SW 1271 (cell line): ENCODE measurements around the gene RASGRF1.
"Not testable (repeated sequence)": the region's sequence is repeated elsewhere in the genome, so short reads cannot be mapped to it uniquely, and the experiment has no call there.

Experiments
- DNase-seq, 2 experiments: peaks; one replicate each; lab custom pipeline; 2025; lab: John Stamatoyannopoulos, UW

Gene RASGRF1

DNA sequence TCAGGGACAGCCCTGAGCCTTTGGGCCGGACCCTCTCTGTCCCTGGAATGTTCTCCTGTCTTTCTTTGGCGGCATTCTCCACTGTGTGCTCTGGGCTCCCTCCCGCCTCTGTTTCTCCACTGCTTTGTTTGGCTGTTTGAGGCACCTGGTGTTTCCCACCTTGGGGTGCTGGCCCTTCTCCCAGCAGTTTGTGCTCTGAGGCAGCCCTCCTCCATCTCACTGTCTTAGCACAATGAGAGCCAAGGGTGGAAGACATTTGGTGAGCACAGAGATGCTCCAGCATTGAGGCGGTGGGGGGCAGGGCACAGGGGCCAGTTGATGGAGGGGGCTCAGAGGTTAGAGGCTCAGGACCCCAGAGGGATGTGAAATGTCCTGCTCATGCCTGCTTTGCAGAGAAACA is 54.3 kb downstream of the RASGRF1 start:
- DNase-seq: no peak

DNA sequence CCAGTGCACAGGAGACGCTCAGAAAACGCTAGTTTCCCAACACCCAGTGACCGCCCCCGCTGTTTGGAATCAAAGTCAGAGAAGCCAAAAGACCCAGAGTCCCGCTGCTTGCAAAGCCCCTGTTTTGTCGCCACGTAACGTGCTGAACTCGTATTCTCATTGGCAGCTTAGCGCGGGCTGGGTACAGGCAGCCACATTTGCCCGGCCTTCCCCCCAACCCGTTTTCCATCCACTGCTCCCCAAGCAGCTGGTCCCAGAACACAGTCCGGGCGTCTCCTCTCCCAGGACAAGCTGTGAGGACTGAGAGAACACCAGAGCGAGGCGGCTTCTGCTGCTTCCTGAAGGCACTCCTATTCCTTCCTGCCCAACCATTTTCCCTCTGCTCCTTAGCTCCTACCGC is 54.8 kb downstream of the RASGRF1 start:
- no peak for DNase-seq

DNA sequence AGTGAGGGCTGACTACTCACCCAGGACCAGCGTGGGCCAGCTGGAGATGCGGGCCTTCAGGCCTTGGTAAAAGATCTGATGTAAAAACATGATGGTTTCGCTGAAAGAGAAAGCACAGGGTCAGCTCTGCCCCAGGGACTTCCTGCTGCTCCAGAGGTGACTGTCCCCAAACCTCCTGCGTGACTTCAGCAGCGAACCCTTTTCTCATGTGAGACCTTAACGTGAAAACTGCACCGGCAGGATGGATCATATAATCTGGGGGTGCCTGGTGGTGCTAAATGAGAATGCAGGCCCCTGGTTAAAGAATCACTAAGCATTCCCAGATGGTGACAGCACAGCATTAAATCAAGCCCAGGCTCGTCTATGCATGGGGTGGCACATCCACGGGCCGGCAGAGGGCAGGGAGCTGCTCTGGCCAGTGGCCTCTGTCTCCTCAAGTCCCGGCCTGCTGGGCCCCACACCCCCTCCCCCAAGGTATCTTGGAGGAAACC is 55.4 kb downstream of the RASGRF1 start:
- peak in 1 of 2 experiments; percentile 11 for DNase-seq

DNA sequence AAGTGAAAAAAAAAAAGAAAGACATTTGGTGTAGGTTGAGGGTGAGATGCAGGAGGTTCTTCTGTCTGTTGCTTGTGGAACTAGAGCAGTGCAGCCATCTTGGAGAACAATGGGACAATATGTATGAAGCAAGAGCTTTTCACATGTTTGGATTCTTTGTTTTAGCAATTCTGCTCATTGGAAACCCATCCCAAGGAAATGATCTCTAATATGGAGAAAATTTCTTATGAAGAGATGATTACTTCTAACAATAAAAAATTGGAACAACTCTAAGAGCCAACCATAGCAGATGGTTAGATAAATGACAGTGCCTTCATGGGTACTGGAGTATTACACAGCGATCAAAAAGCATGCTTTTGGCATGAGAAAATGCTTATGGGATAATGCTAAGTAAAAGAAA is 56.3 kb downstream of the RASGRF1 start:
- DNase-seq: no peak

DNA sequence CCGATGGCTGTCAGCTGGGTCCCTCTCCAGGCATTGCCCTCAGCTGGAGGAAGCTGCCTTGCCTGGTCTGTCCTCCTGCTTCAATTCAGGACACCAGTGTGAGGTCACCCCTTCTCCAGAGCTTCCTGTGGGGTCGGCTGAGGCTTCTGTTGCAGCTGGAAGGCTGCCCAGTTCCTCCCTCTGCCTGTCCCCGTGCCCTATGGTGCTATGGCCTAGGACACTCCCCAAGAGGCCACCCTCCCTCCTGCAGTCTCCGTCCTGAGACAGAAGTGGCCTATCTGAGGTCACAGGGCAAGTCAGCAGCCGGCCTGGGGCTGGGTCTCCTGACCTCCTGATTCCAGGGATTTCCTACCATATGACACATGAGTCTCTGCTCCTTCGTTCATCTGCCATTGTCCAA is 57.9 kb downstream of the RASGRF1 start:
- DNase-seq: no peak

DNA sequence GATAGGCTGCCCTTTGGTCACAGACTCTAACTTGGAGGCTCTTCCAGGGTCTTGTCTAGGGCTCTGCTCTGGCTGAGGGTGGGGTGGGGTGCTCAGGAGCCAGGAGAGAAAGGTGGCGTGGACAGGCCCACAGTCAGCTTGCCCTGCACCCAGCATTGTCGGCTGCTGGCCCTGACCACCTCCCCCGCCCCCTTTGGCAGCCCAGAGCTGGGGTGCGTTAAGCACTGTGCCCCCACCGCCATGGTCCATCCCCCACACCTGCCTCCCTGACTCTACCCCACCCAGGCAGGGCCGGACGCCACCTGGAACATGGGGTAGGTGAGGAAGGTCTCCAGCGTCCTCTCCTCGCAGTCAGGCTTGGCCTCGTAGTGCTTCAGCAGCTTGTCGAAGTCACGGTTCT is 58.8 kb downstream of the RASGRF1 start:
- DNase-seq: no peak

DNA sequence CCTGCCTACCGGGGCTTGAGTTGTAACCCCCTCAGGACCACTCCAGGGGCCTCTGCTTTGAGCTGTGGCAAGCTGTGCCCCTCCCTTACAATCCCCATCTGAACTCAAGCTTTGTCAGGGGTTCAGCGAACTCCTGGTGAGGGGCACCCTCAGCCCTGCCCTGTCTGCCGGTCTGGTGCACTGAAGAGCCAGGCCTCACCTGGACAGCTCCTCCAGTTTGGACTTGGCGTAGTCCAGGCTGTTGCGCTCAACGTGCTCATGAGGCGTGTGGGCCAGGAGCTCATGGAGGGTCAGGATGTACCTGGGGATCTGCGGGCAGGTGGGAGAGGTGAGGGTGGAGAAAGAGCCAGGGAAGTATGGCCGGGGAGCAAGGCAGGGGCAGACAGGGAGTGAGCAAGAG is 59.4 kb downstream of the RASGRF1 start:
- DNase-seq: no peak

DNA sequence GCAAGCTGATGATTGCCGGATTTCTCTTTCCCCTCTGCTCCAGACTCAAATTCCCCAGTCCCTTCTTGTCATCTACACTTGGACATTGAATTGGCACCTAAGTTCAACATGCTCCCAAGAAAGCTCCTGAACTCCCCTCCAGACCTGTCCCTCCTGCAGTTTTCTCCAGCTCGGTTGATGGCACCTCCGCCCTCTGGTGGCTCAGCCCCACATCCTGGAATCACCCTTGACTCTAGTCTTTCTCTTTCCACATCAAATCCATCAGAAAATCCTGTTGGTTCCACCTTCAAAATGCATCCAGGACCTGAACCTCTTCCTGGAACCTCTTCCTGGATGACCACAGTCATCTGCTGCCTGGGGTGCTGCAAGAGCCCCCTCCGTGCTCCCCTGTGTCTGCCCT is 60.1 kb downstream of the RASGRF1 start:
- no peak for DNase-seq

DNA sequence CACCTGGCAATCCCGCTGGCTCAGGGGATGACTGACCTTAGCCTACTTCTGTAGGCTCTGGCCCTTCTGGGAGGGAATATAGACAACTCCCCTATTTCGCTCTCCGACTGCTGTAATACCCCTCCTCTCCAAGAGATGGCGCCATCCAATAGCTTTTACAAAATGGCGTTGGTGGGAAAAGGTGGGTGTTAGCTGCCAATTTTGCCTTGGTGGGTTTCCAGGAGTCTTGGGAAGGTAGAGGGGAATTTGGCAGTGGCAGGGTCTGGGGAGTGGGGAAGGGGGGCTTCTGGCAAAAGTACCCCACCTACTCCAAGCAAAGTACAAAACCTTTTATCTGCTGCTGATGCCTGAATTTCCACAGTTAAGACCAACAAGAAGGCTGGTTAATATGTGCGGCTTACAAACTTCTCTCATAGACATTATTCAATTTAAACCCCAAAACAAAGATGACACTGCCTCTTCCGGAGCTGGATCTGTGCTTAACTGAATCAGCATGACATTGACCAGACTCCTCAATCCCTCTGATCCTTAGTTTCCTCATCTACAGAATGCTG is 62.1 kb downstream of the RASGRF1 start:
- peak in 1 of 2 experiments; percentile 46 for DNase-seq

DNA sequence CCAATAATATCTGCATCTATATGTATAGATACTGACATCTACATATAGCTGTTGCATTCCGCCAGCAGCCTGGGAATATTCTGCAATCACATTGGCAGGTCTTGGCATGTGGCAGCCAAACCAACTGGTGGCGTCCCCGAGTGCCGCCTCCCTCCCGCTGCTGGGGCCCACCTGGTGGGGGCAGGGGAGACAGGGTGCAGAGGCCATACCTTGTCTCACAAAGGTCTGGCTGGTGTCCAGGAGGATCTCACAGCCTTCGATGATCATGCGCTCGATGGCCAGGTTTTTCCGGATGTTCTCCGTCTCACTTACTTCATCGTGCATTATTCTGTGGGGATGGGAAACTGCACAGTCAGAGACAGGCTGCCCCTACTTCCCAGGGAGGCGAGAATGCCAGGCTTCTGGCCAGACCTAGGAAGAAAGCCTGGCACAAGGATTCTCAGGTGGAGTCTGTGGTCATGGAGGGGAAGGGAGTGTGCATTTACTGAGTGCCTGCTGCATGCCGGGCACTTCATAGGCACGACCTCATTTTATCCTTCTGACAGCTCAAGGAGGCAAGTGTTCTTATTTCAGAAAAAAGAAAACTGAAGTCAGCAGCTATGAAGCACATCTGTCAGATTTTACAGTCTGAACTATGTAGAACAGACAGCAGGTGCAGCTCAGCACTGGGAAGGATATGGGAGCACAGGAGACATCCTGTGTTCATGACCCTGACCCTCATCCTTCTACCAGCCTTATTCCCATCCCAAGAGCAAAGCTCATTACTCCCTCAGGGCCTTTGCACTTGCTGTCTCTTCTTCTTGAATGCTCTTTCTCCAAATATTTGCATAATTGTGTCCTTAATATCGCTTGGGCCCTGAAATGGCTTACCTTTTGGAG is 62.8 kb downstream of the RASGRF1 start:
- no peak for DNase-seq

DNA sequence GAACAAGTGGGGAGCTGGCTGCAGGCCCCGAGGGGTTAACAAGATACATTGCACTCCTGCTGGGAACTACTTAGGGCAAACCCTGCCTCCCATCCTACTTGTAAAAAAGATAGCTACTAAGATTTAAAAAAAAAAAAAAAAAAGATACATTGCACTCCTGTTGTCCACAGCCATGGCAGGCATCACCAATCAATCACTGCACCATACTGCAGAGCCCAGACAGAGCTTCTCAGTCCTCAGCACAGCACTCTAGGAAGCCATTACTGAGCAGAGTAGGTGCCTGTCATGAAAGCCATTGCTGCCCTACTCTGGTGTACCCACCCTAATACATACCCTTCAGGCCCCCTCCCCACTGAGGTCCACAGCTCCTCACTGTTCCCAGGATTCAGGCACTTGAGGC is 64.8 kb downstream of the RASGRF1 start:
- no peak for DNase-seq

DNA sequence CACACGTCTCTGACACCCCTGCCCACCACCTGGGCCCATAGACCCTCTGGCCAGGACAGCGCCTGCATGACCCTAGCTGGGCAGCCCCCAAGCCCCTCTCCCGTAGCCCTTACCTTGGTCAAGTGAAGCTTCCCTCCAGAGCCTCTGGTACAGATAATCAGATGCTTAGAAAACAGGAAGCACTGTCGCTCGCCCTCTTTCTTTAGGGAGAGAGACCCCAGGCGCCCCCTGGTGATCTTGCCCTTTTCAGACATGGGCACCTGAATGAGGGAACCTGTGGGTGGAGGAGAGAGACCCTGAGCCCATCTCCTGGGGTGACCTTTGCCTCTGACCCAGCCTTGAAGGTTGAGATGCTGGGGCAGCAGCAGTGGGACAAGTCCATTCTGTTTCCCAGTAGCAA is 65.4 kb downstream of the RASGRF1 start:
- no peak for DNase-seq

DNA sequence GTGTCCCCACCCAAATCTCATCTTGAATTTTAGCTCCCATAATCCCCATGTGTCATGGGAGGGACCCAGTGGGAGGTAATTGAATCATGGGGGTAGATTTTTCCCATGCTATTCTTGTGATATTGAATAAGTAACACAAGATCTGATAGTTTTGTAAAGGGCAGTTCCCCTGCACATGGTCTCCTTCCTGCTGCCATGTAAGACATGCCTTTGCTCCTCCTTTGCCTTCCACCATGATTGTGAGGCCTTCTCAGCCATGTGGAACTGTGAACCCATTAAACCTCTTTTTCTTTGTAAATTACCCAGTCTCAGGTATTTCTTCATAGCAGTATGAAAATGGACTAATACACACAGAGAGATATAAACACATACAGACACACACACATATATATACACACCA is 66.1 kb downstream of the RASGRF1 start:
- DNase-seq: not testable (repeated sequence)

DNA sequence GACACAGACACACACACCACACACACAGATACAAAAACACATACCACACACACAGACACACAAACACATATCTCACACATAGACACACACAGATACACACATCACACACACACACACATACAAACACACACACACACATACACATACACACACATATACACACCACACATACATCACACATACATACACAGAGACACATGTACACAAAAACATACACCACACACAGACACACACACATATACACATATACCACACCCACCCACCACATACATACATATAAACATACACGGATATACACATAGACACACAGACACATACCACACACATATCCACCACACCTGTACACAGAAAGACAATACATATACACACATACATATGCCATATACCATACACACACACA is 66.7 kb downstream of the RASGRF1 start:
- DNase-seq: no peak

DNA sequence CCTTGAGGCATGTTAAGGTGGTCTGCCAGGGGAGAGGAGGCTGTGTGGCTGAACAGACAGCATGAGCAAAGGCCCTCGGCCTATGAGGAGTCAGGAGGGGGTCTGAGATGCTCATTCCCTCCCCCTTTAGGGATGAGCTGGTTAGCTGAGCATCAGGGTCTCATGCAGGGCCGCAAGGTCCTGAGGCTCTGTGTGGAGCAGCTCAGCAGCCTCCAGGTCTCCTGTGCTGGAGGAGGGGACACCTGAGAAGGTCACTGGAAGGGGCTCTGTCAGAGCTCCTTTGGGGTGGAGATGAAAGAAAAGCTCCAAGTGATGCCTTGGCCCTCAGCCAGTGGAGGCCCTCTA is 67.1 kb downstream of the RASGRF1 start:
- no peak for DNase-seq

DNA sequence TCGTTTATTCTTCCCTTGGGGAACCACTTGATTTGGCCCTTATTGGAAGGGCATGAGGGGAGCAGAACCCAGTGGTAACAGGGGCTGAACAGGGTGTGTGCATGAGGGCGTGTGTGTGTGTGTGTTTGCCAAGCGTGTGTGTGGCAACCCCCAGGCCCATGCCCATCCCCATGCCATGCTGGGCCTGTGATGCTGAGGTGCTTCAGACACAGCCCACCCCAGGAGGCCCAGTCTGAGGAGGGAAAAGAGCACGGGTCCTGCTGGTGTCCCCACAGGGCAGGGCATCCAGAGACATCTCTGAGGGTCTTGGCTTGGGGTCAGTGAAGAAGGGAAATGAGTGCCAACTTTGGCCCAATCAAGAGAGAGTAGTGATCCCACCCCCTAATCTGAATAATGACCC is 71.6 kb downstream of the RASGRF1 start:
- DNase-seq: no peak

DNA sequence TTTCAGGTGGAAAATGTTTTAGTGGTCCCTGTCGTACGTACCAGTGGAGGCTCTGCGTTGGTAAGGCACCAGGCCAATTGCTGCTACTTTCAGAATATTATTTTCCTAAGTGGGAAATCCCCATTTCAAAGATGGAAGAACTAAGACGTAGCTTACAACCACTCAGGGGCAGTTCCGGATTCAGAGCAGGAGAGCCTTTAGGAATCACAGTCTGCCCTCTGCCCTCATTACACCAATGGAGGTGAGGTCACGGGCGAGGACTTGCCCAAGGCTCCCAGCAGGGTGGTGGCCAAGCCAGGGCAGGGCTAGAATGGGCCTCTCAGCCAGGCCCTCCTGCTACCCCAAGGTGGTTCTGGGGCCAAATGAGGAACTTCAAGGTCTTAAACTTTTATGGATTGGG is 72.6 kb downstream of the RASGRF1 start:
- DNase-seq: no peak

DNA sequence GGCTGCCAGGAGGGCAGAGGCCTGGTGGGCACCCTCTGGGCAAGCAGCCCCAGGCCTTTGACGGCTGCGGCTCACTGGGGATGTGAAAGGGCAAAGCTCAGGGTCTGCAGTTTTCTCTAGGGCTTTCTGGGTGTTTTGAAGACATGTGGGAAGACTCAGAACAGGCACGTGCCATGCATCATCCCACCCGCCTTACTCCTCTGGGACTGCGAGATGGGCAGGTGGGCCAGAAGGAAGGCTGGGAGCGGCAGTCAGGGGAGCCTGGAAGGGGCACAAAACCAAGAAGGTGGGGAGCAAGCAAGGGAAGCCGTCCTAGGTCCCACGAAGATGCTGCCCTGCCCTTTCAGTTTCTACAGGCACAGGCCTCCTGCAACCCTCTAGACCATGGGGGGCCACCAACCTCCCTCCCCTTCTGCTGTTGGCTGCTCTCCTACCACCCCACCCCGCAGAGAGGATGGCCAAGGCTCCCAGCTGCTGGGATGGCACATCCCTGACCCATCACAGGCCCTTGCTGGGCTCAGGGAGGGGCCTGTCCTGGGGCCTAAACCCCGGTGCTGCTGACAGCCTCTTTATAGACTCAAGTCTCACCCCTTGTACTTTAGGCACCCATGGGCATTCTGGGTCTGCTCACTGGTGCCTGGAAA is 73.9 kb downstream of the RASGRF1 start:
- DNase-seq: no peak

DNA sequence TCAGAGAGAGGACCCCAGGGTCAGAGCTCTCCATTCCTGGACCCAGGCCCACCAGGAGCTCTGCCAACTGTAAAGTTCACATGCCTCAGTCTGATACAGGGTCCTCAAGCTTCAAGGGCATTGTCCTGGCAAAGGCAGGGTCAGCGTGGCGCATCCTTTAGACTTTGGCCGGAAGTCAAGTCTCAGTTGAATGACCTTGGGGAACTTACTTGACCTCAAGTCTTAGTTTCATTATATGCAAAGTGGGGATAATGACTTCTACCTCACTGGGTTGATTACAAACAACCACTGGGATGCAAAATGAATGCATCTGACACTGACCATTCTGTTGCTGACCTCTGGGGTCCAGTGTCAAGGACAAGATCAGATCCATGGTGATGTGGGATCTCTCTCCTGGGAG is 75.2 kb downstream of the RASGRF1 start:
- no peak for DNase-seq

DNA sequence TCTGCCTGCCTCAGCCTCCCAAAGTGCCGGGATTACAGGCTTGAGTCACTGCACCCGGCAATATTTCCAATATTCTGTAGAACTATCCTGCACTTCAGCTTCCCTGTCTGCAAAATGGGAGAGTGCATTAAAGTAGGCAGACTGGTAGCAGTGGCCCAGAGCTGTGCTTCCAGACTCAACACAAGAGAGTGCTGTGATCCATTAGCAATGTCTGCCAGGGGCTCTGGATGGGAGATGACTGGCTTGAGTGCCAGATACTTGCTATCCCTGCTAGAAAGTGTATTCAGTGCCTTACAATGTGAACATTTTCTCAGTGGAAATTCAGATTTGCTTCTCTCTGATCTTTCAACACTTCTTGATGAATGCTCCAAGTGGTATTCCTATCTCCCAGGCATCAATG is 80.3 kb downstream of the RASGRF1 start:
- no peak for DNase-seq

DNA sequence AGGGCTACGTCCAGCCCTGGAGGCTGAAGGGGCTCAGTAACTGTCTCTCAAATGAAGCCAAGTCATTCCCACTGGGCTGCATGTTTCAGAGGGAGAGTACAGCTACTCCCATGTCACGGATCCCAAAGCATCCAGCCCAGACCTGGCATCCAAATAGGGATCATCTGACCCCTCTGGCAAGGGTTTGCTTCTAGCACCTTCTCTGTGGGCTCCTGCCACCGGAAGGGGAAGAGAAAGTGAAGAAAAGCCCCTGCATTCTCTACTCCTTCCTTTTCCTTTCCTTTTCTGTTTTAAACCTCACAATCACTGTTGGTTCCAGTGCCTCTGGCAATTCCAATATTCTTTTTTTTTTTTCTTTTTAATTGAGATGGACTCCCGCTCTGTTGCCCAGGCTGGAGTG is 81.2 kb downstream of the RASGRF1 start:
- no peak for DNase-seq

DNA sequence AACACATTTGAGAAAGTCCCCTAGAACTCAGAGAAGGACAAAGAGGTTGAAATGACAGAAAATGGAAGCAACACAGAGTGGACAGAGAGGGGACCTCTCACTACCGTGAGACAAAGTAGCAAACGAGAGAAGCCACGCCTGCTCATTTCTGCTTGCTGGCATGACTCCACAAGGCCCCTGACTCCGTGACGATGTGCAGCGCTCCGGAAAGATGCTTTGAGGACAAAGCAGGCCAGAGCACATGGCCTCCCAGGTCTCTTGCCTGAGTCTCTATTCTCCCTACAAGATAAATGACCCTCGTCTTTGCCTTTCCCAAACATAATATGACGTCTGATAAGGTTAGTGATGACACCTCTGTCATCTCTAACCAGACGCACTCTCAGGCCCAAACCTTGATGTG is 81.9 kb downstream of the RASGRF1 start:
- DNase-seq: no peak

DNA sequence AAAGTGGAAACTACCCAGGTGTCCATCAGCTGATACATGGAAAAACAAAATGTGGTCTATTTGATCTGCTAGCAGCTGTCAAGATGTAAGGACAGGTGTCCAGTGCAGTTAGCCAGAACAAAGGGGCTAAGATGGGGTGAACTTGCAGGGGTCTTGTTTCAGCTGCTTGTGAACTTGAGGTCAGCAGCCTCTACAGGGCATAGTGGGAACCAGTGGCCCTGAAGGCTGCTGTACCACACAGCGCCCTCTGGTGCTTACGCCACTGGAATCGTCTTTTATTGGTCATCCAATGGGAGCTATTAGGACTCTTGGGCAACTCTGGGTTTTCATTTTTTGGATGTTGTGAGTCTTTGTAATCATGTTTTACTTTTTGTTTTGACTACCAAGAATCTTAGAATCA is 83.5 kb downstream of the RASGRF1 start:
- DNase-seq: peak in 1 of 2 experiments; percentile 35
